Measurements from ENCODE around the gene LCN1.

GRCh38 chr9:135570456-135570855 lies 49.2 kb downstream of the LCN1 start:
- TF ChIP-seq CTCF (conservative IDR thresholded peaks at IDR 0.05; ENCODE audit: low read depth, low read length), result no peak
- no peak for TF ChIP-seq EZH2 (IDR thresholded peaks at IDR 0.05; ENCODE audit: low read length, unreplicated experiment)
- no peak for TF ChIP-seq EZH2phosphoT487 (IDR thresholded peaks at IDR 0.05; ENCODE audit: borderline replicate concordance, low read length)

Measured in PC-3 (cell line).